WTC11 (cell line): ENCODE results near the gene ATF6B. TPM values are rescaled to one million over a fixed set of nuclear protein-coding genes. Genes with fewer than 3 reads are reported as not detected.

Experiments used
- ATAC-seq: fragments of 200-7000 bp; cut with Tn5 transposase; 2 replicates; pipeline ENCODE4 v1.10.0; 2021; ENCODE audit warnings: mild to moderate bottlenecking, moderate library complexity
- CTCF ChIA-PET: fragments of 300-600 bp; sonication (Branson Sonifier 250); formaldehyde crosslinking; loops from one replicate; lab custom pipeline; 2021; ENCODE audit warnings: antibody characterized with exemption; lab: Charles Lee
- POLR2A ChIA-PET: fragments of 350-600 bp; sonication (Branson Sonifier 250); formaldehyde crosslinking; loops from one replicate; lab custom pipeline; 2021; ENCODE audit warnings: antibody characterized with exemption; lab: Charles Lee
- DNase-seq: peaks from one replicate; pipeline ENCODE4 v3.0.0; 2021; ENCODE audit warnings: low spot score
- H3K27ac Mint-ChIP-seq: 2 replicates; pipeline ENCODE4 v1.8.0; 2021; ENCODE audit warnings: mixed read lengths
- H3K27me3 Mint-ChIP-seq: 2 replicates; pipeline ENCODE4 v1.8.0; 2021; ENCODE audit warnings: low read depth, mild to moderate bottlenecking, moderate library complexity, mixed read lengths
- H3K36me3 Mint-ChIP-seq: 2 replicates; pipeline ENCODE4 v1.8.0; 2021; ENCODE audit warnings: mixed read lengths
- H3K4me1 Mint-ChIP-seq: 2 replicates; pipeline ENCODE4 v1.8.0; 2022; ENCODE audit warnings: mixed read lengths
- H3K4me3 Mint-ChIP-seq: 2 replicates; pipeline ENCODE4 v1.8.0; 2021; ENCODE audit warnings: mild to moderate bottlenecking, moderate library complexity, mixed read lengths
- H3K9me3 Mint-ChIP-seq: 2 replicates; pipeline ENCODE4 v1.8.0; 2021; ENCODE audit warnings: mixed read lengths
- ATF1 ChIP-seq: sonication (generic); formaldehyde crosslinking; IDR thresholded peaks from 2 replicates; pipeline ENCODE4 v1.8.1; 2023; ENCODE audit warnings: mild to moderate bottlenecking, moderate library complexity, missing genetic modification reagents
- ATF6 ChIP-seq: sonication (generic); formaldehyde crosslinking; IDR thresholded peaks from 2 replicates; pipeline ENCODE4 v1.8.1; 2023; ENCODE audit warnings: mild to moderate bottlenecking, missing genetic modification reagents
- CDX4 ChIP-seq: fragments of 250-450 bp; sonication (Bioruptor Pico); IDR thresholded peaks from 2 replicates; pipeline ENCODE4 v1.9.0; 2021; ENCODE audit warnings: moderate library complexity, mild to moderate bottlenecking, inconsistent platforms, borderline replicate concordance
- CREB1 ChIP-seq: sonication (generic); formaldehyde crosslinking; IDR thresholded peaks from 2 replicates; pipeline ENCODE4 v1.8.0; 2023; ENCODE audit warnings: mild to moderate bottlenecking, missing genetic modification reagents
- CTCF ChIP-seq: fragments of 200-600 bp; IDR thresholded peaks from 2 replicates; pipeline ENCODE4 v1.8.0; 2022; ENCODE audit warnings: antibody characterized with exemption
- E2F4 ChIP-seq: sonication (generic); formaldehyde crosslinking; IDR thresholded peaks from 2 replicates; pipeline ENCODE4 v1.8.1; 2022; ENCODE audit warnings: low read depth, mild to moderate bottlenecking, moderate library complexity, missing genetic modification reagents, borderline replicate concordance
- ESRRA ChIP-seq: sonication (generic); formaldehyde crosslinking; IDR thresholded peaks from 2 replicates; pipeline ENCODE4 v1.8.1; 2022; ENCODE audit warnings: mild to moderate bottlenecking, missing genetic modification reagents, borderline replicate concordance
- HMGXB4 ChIP-seq: sonication (generic); formaldehyde crosslinking; IDR thresholded peaks from 2 replicates; pipeline ENCODE4 v1.8.1; 2023; ENCODE audit warnings: mild to moderate bottlenecking, moderate library complexity, missing genetic modification reagents
- IRF1 ChIP-seq: sonication (generic); formaldehyde crosslinking; IDR thresholded peaks from 2 replicates; pipeline ENCODE4 v1.8.0; 2023; ENCODE audit warnings: missing genetic modification reagents
- IRF2 ChIP-seq: sonication (generic); formaldehyde crosslinking; IDR thresholded peaks from 2 replicates; pipeline ENCODE4 v1.8.0; 2022; ENCODE audit warnings: low read depth, missing genetic modification reagents, borderline replicate concordance
- JAZF1 ChIP-seq: fragments of 250-450 bp; sonication (Bioruptor Pico); IDR thresholded peaks from 2 replicates; pipeline ENCODE4 v1.9.0; 2021; ENCODE audit warnings: moderate library complexity, mild to moderate bottlenecking, inconsistent platforms
- NFATC4 ChIP-seq: fragments of 250-450 bp; sonication (Bioruptor Pico); IDR thresholded peaks from 2 replicates; pipeline ENCODE4 v1.9.0; 2021; ENCODE audit warnings: mild to moderate bottlenecking
- NR1H2 ChIP-seq: sonication (generic); formaldehyde crosslinking; IDR thresholded peaks from 2 replicates; pipeline ENCODE4 v1.9.0; 2021; ENCODE audit warnings: mild to moderate bottlenecking, moderate library complexity, missing genetic modification reagents
- OVOL2 ChIP-seq: fragments of 250-450 bp; sonication (Bioruptor Pico); IDR thresholded peaks from 2 replicates; pipeline ENCODE4 v1.9.0; 2021; ENCODE audit warnings: mild to moderate bottlenecking, borderline replicate concordance
- PRDM15 ChIP-seq: sonication (generic); formaldehyde crosslinking; IDR thresholded peaks from 2 replicates; pipeline ENCODE4 v1.8.0; 2022; ENCODE audit warnings: missing genetic modification reagents
- PREB ChIP-seq: sonication (generic); formaldehyde crosslinking; IDR thresholded peaks from 2 replicates; pipeline ENCODE4 v1.8.1; 2022; ENCODE audit warnings: mild to moderate bottlenecking, missing genetic modification reagents, moderate library complexity, borderline replicate concordance
- TEAD4 ChIP-seq: sonication (generic); formaldehyde crosslinking; IDR thresholded peaks from 2 replicates; pipeline ENCODE4 v1.8.0; 2022; ENCODE audit warnings: mild to moderate bottlenecking, missing genetic modification reagents
- ZNF416 ChIP-seq: fragments of 250-450 bp; sonication (Bioruptor Pico); IDR thresholded peaks from 2 replicates; pipeline ENCODE4 v1.9.0; 2021; ENCODE audit warnings: mild to moderate bottlenecking, inconsistent platforms
- ZNF671 ChIP-seq: fragments of 250-450 bp; sonication (Bioruptor Pico); IDR thresholded peaks from 2 replicates; pipeline ENCODE4 v1.8.0; 2021; ENCODE audit warnings: mild to moderate bottlenecking
- total RNA-seq: library from RNA; stranded (reverse); gene quantifications from 3 replicates; pipeline ENCODE4 v1.2.3, GENCODE V29; 2021

ATF6B gene
- total RNA-seq, 1 experiment from 2014 or later: 47.5 TPM

- H3K4me1 Mint-ChIP-seq: peaks cover 11% of the 10 kb centered on the region
- no peak for DNase-seq
- no peaks in the 10 kb centered on the region for H3K27me3 Mint-ChIP-seq
- H3K36me3 Mint-ChIP-seq: peaks cover 23% of the 10 kb centered on the region
- CTCF ChIA-PET: interaction anchor here (0.6 to 5.1 kb wide), 8 partner anchors 10 to 1058 kb away, joined by 3 to 47 read pairs (median 5); partner anchors contain the start of genes ATF6B and FKBPL
- TF ChIP-seq ZNF671 (CRISPR knock-in tag): no peak
- TF ChIP-seq ATF6: no peak
- TF ChIP-seq IRF2: no peak
- no peak within 1 kb of the TSS for H3K4me3 Mint-ChIP-seq
- H3K27ac Mint-ChIP-seq: peak within 1 kb of the TSS; percentile 12; the same call in 1 of the 2 replicates
- POLR2A ChIA-PET: no interaction called here
- no peaks in the 10 kb centered on the region for H3K9me3 Mint-ChIP-seq
- ATAC-seq: no peak
Measured at GRCh38 chr6:32164295-32164694, 36.2 kb upstream of the ATF6B start, which contains the start of gene EGFL8. Gene EGFL8, plus strand, starts transcription at chr6:32164595. Its CDS starts 1,571 bp downstream, at chr6:32166166.

GRCh38 chr6:32163559-32164258 lies 35.7 kb upstream of the ATF6B start:
- no peaks in the 10 kb centered on the region for H3K27me3 Mint-ChIP-seq
- ATAC-seq: no peak
- H3K27ac Mint-ChIP-seq: no peak overlapping the region; the same call in 1 of the 2 replicates
- no peak for DNase-seq
- peaks cover 21% of the 10 kb centered on the region for H3K36me3 Mint-ChIP-seq
- POLR2A ChIA-PET: no interaction called here
- CTCF ChIA-PET: interaction anchor here (0.6 to 5.1 kb wide), 6 partner anchors 9 to 1057 kb away, joined by 3 to 47 read pairs (median 8); partner anchors contain the start of genes ATF6B and FKBPL
- H3K9me3 Mint-ChIP-seq: no peaks in the 10 kb centered on the region
- H3K4me1 Mint-ChIP-seq: peaks cover 11% of the 10 kb centered on the region
- no peak overlapping the region for H3K4me3 Mint-ChIP-seq
- TF ChIP-seq TEAD4 (CRISPR knock-in tag) (no peak), ESRRA (CRISPR knock-in tag) (no peak), CTCF (no peak), OVOL2 (CRISPR knock-in tag) (no peak), HMGXB4 (CRISPR knock-in tag) (no peak), CREB1 (CRISPR knock-in tag) (no peak), E2F4 (CRISPR knock-in tag) (no peak), PRDM15 (CRISPR knock-in tag) (no peak), PREB (CRISPR knock-in tag) (no peak), CDX4 (CRISPR knock-in tag) (no peak), IRF1 (CRISPR knock-in tag) (no peak), NFATC4 (no peak), NR1H2 (CRISPR knock-in tag) (no peak), JAZF1 (CRISPR knock-in tag) (no peak), ZNF416 (CRISPR knock-in tag) (no peak), ATF1 (CRISPR knock-in tag) (no peak)
